ENCODE data around the gene UBN1.

Gene UBN1

DNA sequence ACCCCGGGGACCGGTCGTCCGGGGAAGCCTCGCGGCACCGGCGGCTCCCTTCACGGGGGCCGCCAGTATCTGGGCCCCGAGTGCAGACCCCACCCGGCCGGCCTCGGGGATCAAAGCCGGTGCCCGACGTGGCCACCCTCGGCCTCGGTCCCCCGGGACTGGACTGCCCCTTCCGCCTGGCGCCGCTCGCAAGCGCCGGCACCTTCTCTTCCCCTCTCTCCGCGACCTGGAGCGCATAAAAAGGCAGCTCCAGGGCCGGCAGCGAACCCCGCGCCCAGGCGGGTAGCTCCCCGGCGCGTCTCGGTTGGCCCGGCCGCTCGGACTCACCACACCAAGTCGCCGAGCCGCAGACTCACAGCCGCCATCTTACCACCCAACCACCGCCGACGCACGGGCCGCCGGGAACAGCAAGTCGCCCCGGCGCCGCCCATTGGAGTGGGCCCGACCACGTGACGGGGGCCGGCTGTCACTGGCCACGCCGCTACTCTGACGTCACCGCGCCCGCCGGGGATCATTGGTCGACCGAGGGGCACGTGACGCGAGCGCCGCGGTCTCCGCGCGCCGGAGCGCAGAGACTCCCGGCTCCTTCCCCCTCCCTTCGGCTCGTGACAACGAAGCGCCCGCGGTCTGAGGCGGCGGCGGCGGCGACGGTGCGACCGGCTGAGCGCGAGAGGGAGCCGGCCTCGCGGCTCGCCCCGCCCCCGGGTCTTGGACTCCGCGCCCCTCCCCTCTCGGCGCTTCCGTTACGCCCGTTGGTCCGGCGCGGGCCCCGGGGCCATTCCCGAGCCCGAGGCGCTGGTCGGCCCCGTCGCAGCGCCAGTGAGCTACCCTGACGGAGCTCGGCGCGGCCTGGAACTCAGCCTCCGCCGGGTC is at the start of gene UBN1, which contains the start of gene GLYR1:
Gene UBN1 (plus strand): TSS at position 581 of the 873 bp plus-strand sequence. CDS start 5,437 bp downstream, outside the sequence.
Gene GLYR1 (minus strand): TSS at position 388 of the 873 bp plus-strand sequence. CDS start 23 bp downstream, at position 365.
- peak; percentile 97 for DNase-seq

- no peak for DNase-seq
Observed at GRCh38 chr16:4797805-4798252, 49.5 kb upstream of the UBN1 start.

GRCh38 chr16:4798456-4798855 is 48.8 kb upstream of the UBN1 start:
- no peak for DNase-seq

DNA sequence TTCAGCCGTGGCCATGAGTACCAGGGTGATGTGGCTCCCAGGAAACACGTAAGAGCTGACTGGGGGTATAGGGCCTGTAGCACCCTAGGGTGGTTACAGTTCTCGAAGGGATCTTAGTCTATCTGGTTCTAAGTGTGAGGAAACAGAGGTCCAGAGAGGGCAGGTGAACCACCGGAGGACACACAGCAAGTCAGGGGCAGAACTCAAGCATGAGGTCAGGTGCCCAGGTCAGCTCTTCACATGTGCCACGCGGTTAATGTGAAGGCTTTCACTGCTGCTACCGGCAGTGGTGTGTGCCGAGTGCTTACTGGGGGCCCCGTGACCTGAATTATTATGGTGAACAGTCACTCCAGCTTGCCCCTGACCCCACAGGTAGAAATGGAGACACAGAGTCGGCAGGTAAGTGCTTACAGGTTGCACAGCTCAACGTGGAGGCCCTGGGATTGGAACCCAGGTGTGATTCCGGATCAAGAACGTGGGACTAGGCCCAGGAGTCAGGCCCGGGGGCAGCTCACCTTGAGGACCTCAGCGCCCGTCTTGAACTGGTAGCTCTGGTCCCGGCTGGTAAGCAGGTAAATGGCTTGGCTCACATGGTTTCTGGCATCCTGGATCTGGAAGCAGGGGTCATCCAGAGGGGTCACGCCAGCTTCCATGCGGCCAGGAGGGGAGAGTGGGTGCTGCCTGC is 48.0 kb upstream of the UBN1 start:
- DNase-seq: no peak

GRCh38 chr16:4800290-4801041 is 46.8 kb upstream of the UBN1 start:
- DNase-seq: no peak

DNA sequence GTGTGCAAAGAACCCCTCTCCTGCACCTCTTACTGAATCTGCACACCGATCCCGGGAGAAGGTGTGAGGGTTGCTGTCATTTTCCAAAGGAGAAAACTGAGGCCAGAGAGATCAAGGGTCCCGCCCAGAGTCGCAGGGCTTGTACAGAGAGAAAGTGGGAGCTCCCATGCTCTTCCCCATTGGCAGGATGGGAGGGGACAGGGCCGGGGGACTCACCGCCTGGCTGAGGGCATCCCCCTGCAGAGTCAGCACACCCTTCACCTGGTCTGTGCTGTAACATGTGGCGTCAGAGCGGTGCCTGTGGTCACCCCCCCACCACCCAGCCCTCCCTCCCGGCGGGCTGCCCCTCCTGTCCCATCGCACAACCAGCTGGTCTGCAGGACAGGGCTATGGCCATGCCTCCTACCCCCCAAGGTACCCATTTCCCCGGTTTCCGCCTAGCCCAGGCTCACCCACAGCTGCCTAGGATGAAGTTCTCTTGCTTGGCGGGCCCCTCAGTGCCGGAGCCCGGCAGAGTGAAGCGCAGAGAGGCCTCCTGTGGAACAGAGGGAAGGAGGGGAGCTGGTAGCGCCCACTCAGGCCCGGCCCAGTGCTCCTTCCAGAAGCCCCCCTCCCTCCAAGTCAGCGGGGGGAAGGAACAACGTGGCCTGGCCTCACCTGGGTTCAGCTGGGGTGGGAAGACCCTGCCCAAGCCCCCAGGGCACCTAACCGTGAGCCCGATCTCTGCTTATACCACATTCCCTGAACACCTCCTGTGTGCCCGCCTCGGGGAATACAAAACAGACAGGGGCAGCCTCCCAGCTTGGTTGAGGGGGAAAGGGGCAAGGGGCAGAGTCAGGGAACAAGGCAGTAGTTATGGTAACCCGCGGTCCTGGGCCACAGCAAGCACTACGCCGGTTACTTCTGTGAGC is 46.0 kb upstream of the UBN1 start:
- DNase-seq: no peak

DNA sequence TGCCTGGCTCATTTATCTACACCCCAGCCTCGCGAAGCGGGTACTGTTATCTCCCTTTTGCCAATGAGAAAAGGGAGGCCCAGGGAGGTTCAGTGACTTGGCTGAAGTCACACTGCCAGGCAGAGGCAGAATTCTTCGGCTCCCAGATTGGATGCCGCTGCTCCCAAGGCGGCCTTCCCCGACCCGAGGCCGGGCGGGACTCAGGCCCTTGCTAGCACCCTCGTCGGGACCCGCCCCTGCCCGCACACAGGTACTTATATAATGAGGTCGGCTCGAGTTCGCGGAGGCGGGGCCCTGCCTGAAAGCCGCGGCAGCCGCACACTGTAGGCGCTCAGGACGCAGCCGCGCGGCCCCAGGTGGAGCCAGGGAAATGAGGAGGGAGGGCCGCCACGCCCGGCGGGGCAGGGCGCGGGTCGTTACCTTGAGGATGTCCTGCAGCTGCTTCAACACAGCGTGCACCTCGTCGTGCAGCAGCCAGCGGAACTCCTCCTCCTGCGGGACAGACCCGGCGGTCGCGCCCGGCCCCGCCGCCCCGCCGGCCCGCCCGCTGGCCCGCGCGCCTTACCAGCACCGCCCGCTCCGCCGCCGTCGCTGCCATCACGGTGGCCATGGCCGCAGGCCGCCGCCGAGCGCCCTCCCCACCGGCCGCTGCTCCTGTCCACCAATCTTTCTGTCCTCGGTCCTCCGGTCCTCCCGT is 45.2 kb upstream of the UBN1 start, which contains the start of gene ROGDI:
Gene ROGDI (minus strand): TSS at position 672 of the 697 bp plus-strand sequence. CDS start 62 bp downstream, at position 610.
- DNase-seq: peak; percentile 70

GRCh38 chr16:4802659-4803287 is 44.5 kb upstream of the UBN1 start:
- DNase-seq: peak; percentile 86

- no peak for DNase-seq
Observed at GRCh38 chr16:4803401-4803844, 43.9 kb upstream of the UBN1 start.

- DNase-seq: no peak
Observed at GRCh38 chr16:4803898-4804762, 43.2 kb upstream of the UBN1 start.

DNA sequence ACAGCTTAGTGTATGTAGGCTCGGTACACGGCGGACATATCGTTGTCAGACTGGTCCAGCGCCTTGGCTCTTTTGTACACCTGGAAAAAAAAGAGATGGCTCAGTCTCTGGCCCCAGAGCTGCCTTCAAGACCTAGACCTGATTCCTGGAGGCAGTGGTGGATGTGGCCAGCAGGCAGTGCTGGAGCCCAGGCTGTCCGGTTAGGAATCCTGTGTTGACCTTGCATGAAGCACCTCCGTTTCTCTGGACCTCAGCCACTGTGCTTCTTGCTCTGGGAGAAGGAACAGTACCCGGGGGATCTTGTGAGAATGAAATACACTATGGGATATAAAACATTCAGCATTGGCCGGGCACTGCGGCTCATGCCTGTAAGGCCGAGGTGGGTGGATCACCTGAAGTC is 42.0 kb upstream of the UBN1 start:
- no peak for DNase-seq

GRCh38 chr16:4806280-4806679 is 41.0 kb upstream of the UBN1 start:
- DNase-seq: no peak

DNA sequence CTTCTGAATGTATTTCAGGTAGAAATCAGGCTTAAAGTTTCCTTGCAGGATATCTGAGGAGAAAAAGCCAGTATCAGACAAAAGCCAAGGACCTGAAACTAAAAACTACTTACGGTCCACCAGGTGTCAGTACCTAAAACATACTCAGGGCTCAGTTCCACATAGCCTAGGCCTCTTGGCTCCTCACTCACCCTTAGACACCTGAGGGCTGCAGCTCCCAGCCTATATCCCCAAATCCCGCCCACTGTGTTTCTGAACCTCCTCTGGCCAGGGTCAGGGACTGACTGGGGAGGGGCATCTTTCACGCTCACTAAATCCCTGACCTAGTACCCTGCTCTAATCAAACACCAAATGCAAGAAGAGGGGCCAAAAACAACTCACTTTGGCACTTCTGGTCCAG is 36.0 kb upstream of the UBN1 start:
- no peak for DNase-seq

DNA sequence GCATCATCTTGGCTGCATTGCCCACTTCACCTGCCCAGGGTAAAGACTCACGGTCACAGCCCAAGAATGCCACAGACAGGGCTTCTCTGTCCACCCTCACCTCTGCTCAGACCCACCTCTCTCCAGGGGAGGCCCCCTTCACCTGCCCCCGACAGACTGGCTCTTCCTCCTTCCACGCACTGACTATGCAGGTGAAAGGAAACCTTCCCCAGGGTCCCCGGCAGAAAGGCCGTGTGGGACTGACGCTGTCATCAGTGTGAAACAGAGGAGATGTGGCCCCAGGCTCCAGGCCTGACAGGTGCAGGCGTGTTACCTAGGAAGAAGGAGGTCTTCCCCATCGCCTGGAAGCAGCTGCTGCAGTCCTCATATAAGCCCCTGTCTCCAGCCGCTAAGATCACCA is 35.5 kb upstream of the UBN1 start:
- DNase-seq: no peak

DNA sequence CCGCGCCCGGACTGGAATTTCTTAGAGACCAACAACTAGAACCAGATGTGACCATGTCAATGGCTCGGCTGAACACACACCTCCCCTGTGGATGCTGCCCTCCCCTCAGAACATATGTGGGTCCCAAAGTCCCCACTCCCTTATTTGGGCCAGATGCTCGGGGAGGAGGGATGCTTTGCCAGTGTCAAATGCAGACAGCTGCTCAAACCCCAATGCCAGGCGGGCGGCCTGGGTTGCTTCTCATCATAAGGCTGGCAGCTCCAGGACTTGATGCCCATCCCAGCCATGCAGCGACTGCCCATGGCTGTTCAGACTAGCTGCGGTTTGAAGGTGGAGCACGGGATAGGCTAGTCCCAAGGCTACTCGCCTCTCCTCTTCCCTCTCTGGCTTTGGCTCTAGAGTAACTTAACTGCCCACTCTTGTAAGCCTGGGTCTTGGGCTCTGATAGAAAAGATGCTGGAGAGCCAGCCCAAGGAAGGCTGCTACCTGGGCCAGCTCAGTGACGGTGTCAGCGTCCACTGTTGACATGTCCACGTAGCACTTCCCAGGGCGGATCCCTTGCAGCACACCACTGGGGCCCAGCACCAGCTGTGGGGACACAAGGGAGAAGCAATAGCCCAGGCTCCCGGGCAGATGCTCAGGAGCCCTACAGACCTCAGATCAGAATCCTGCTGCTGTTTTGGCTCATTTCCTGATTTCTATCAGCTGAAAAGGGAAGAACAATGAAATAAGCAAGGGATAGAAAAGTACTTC is 33.9 kb upstream of the UBN1 start:
- DNase-seq: no peak

DNA sequence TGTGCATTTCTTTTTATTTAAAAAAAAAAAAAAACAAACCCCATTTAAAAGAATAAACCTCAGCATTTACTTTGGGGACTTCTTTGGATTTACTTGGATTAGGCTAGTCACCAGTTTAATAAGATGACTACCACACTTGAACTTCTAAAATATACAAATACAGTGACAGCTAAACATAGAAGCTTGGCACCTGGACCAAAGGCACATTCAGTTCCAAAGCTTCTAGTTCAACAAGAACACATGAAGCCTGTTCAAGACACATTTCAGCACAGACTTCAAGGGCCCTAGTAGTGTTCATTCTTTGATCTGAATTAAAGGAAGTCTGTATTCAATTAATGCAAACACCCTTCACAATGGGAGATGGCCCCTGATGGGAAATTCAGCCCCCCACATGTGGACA is 33.2 kb upstream of the UBN1 start:
- DNase-seq: no peak

DNA sequence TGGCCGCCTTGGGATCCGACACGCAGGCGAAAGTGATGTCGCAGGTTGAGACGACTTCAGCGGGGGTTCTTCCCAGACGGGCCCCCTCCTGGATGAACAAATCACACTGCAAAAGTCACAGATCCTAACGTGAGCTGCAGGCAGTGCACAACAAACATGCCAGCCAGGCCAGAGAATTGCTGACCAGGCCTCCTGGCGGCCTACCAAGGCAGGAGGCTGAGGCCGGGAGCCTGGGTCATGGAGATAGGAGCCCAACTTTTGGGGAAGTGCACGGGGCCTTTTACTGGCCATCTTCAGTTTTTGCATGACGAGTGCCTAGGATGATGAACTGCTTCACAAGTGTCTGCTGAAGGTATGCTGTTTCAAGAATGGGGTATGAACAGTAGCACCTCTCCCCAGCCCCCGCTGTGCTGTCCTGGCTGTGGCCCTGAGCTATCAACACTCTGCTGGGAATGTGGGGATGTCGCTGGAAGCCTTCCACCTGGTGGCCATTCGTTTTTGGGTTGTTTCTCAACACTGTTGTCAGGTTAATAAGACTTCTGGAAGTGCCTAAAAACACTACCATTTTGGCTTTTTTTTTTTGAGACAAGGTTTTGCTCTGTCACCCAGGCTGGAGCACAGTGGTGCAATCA is 32.6 kb upstream of the UBN1 start:
- no peak for DNase-seq

GRCh38 chr16:4820652-4821051 is 26.6 kb upstream of the UBN1 start:
- no peak for DNase-seq

GRCh38 chr16:4825196-4825595 is 22.1 kb upstream of the UBN1 start:
- DNase-seq: no peak
